CD4-positive, alpha-beta memory T cell (primary cell): ENCODE measurements around the gene TAS1R3. TPM values are rescaled to one million over a fixed set of nuclear protein-coding genes. Genes with fewer than 3 reads are reported as not detected.

Experiments
- CTCF ChIA-PET: fragments of 350-600 bp; sonication (Branson Sonifier 250); formaldehyde crosslinking; loops from one replicate; lab custom pipeline; 2021; ENCODE audit warnings: inconsistent platforms; ENCODE audit not compliant: partially characterized antibody; lab: Charles Lee
- POLR2A ChIA-PET: fragments of 350-600 bp; sonication (Branson Sonifier 250); formaldehyde crosslinking; loops from one replicate; lab custom pipeline; 2021; ENCODE audit not compliant: partially characterized antibody; lab: Charles Lee
- DNase-seq, 5 donors: peaks; one replicate each; pipeline versions ENCODE4 v3.0.0 to v3.0.0-alpha.2; 2020 to 2022; ENCODE audit warnings: mixed read lengths in 1 of 5
- H3K27ac ChIP-seq: one replicate; pipeline ENCODE4 v1.7.0; 2013; ENCODE audit warnings: low read depth, low read length
- H3K27me3 ChIP-seq: 2 replicates; pipeline ENCODE4 v1.7.0; 2013; ENCODE audit warnings: mild to moderate bottlenecking, low read length, moderate library complexity; ENCODE audit not compliant: insufficient read depth
- H3K36me3 ChIP-seq: 2 replicates; pipeline ENCODE4 v1.7.0; 2013; ENCODE audit warnings: mild to moderate bottlenecking, low read length, moderate library complexity; ENCODE audit not compliant: insufficient read depth
- H3K4me1 ChIP-seq: 2 replicates; pipeline ENCODE4 v1.7.0; 2013; ENCODE audit warnings: mild to moderate bottlenecking, low read length, moderate library complexity; ENCODE audit not compliant: insufficient read depth
- H3K4me3 ChIP-seq, 2 donors: one replicate each; pipeline ENCODE4 v1.7.0; 2013; ENCODE audit warnings: low read length in 2 of 2, mild to moderate bottlenecking in 1 of 2
- H3K9me3 ChIP-seq, 2 donors: one replicate each; pipeline ENCODE4 v1.7.0; 2013; ENCODE audit warnings: low read length in 2 of 2, control low read depth in 1 of 2; ENCODE audit not compliant: control insufficient read depth in 1 of 2
- H3K27ac Mint-ChIP-seq, 7 donors: one replicate each; pipeline ENCODE4 v1.8.0; 2020 to 2021; ENCODE audit warnings: mixed read lengths in 7 of 7, mild to moderate bottlenecking in 6 of 7, inconsistent platforms in 3 of 7, moderate library complexity in 3 of 7
- H3K27me3 Mint-ChIP-seq, 2 donors: one replicate each; pipeline ENCODE4 v1.8.0; 2020 to 2021; ENCODE audit warnings: mixed read lengths in 2 of 2
- H3K36me3 Mint-ChIP-seq, 2 donors: one replicate each; pipeline ENCODE4 v1.8.0; 2020 to 2021; ENCODE audit warnings: mixed read lengths in 2 of 2, inconsistent platforms in 1 of 2, mild to moderate bottlenecking in 1 of 2
- H3K4me1 Mint-ChIP-seq, 4 donors: one replicate each; pipeline ENCODE4 v1.8.0; 2020 to 2021; ENCODE audit warnings: mixed read lengths in 4 of 4, mild to moderate bottlenecking in 1 of 4
- H3K4me3 Mint-ChIP-seq, 8 donors: one replicate each; pipeline ENCODE4 v1.8.0; 2020 to 2021; ENCODE audit warnings: mixed read lengths in 8 of 8, mild to moderate bottlenecking in 7 of 8, moderate library complexity in 6 of 8, inconsistent platforms in 3 of 8
- H3K9me3 Mint-ChIP-seq, 8 donors: one replicate each; pipeline ENCODE4 v1.8.0; 2020 to 2021; ENCODE audit warnings: mixed read lengths in 8 of 8, mild to moderate bottlenecking in 5 of 8, inconsistent platforms in 3 of 8, moderate library complexity in 1 of 8
- intact Hi-C: fragments of 100-400 bp; cut with micrococcal nuclease; formaldehyde crosslinking; loops from one replicate; pipeline ENCODE4 v1.15.1; 2023
- polyA plus RNA-seq, 2 donors: library from polyadenylated mRNA; unstranded; fragments of 300-500 nt; fragmentation: Illumina TruSeq; gene quantifications; one replicate each; pipeline ENCODE4 v1.2.3, GENCODE V29; 2021
- total RNA-seq, 2 experiments: library from RNA; stranded (reverse); gene quantifications; one replicate each; pipeline ENCODE4 v1.2.3, GENCODE V29; 2021

TAS1R3 gene
- total RNA-seq (1 to 10 TPM; 1.5 TPM), polyA plus RNA-seq (under 1 TPM in 1 of 2 donors, not detected in 1; 0.47 TPM)

DNA sequence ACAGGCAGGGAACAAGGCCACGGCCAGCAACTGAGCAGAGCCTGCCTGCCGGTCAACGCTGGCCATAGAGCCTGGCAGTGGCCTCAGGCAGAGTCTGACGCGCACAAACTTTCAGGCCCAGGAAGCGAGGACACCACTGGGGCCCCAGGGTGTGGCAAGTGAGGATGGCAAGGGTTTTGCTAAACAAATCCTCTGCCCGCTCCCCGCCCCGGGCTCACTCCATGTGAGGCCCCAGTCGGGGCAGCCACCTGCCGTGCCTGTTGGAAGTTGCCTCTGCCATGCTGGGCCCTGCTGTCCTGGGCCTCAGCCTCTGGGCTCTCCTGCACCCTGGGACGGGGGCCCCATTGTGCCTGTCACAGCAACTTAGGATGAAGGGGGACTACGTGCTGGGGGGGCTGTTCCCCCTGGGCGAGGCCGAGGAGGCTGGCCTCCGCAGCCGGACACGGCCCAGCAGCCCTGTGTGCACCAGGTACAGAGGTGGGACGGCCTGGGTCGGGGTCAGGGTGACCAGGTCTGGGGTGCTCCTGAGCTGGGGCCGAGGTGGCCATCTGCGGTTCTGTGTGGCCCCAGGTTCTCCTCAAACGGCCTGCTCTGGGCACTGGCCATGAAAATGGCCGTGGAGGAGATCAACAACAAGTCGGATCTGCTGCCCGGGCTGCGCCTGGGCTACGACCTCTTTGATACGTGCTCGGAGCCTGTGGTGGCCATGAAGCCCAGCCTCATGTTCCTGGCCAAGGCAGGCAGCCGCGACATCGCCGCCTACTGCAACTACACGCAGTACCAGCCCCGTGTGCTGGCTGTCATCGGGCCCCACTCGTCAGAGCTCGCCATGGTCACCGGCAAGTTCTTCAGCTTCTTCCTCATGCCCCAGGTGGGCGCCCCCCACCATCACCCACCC, at the start of gene TAS1R3:
Gene TAS1R3, plus strand, starts transcription at position 213 of the 898 bp plus-strand sequence. Its CDS starts 66 bp downstream, at position 279.
- Mint-ChIP-seq H3K27ac (no peak within 1 kb of the TSS), H3K27me3 (no peaks in the 10 kb centered on the region), H3K9me3 (no peaks in the 10 kb centered on the region), H3K4me3 (no peak within 1 kb of the TSS), H3K4me1 (peaks cover 2 to 19% (median 5%) of the 10 kb centered on the region in 4 donors), H3K36me3 (peaks cover 0 to 1% of the 10 kb centered on the region in 2 donors)
- no peaks in the 10 kb centered on the region for H3K27me3 ChIP-seq
- H3K4me3 ChIP-seq: no peak within 1 kb of the TSS
- H3K36me3 ChIP-seq: no peaks in the 10 kb centered on the region
- H3K9me3 ChIP-seq: no peaks in the 10 kb centered on the region
- no peak for DNase-seq
- H3K27ac ChIP-seq: no peak within 1 kb of the TSS
- POLR2A ChIA-PET: interaction anchor here (1.0 kb wide), 2 partner anchors 17 to 47 kb away, joined by 3 to 4 read pairs; no protein-coding TSS in a partner anchor
- CTCF ChIA-PET: no interaction called here
- intact Hi-C loops: no loop called here
- H3K4me1 ChIP-seq: peaks cover 9% of the 10 kb centered on the region

DNA sequence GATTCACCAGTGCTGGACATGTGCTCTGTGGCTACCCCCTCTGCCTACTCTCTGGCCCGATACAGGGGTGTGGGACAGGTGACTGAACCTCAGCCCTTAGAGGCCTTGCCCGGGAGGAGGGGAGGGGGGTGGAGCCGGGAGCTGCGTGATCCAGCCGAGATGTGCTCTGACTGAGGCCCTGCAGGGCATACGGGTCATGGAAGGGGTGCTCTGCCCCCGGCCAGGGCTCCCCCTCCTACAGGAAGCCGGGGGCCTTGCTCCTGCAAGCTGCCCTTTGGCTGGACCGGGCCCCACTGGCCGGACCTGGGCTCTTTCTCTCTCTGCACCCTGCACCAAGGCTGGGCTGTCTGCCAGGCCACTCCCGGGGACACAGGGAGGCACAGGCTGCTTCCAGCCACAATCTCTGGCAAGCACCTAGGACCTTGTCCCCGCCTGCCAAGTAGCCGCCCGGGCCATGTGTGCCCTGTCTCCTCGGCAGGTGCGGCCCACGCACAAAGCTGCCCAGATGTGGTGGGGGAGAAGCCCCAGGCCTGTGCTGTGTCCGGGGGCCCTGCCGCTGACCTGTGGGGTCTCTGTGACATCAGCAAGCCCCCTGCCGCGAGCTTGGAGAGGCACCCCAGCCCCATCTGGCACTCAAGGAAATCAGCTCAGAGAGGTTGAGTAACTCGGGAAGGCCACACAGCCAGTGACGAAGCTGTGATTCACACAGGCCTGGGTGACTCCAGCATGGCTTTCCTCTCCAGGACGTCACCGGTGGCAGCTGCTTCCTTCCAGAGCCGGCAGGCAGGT, 49.4 kb upstream of the TAS1R3 start:
- peak in 1 of 5 donors; percentile 24 for DNase-seq
- Mint-ChIP-seq H3K4me3 (no peak overlapping the region), H3K27ac (no peak overlapping the region), H3K9me3 (no peaks in the 10 kb centered on the region), H3K36me3 (no peaks in the 10 kb centered on the region), H3K4me1 (peaks cover 0 to 1% (median 0%) of the 10 kb centered on the region in 4 donors), H3K27me3 (peaks cover 0 to 1% of the 10 kb centered on the region in 2 donors)
- Histone ChIP-seq H3K27ac (no peak overlapping the region), H3K4me1 (no peaks in the 10 kb centered on the region), H3K36me3 (no peaks in the 10 kb centered on the region), H3K27me3 (no peaks in the 10 kb centered on the region), H3K9me3 (no peaks in the 10 kb centered on the region), H3K4me3 (no peak overlapping the region)
- intact Hi-C loops: no loop called here
- POLR2A ChIA-PET: no interaction called here
- CTCF ChIA-PET: interaction anchor here (0.7 kb wide), 1 partner anchor 9 kb away, joined by 3 read pairs; no protein-coding TSS in a partner anchor

DNA sequence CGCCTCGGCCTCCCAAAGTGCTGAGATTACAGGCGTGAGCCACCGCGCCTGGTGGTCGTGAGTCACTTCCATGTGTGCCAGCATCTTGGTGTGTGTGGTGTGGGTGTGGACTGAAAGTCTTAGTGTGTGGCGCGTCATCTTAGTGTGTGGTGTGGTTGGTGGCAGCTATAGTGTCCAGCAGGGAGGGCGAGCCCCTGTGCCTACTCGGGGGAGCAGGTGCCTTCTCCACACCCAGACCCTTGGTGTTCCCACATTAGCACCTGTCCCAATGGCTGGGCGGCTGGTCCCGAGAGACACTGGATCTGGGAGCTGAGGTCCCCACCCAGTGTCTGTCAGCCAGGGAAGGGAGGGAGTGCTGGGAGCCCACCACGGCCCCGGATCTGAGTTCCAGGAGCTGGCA, 48.1 kb upstream of the TAS1R3 start:
- no peaks in the 10 kb centered on the region for H3K27me3 ChIP-seq
- no peaks in the 10 kb centered on the region for H3K9me3 ChIP-seq
- no peak overlapping the region for H3K27ac Mint-ChIP-seq
- CTCF ChIA-PET: no interaction called here
- no peaks in the 10 kb centered on the region for H3K4me1 ChIP-seq
- peaks cover 0 to 1% of the 10 kb centered on the region in 2 donors for H3K27me3 Mint-ChIP-seq
- intact Hi-C loops: no loop called here
- DNase-seq: no peak
- H3K9me3 Mint-ChIP-seq: no peaks in the 10 kb centered on the region
- no peak overlapping the region for H3K4me3 Mint-ChIP-seq
- H3K4me1 Mint-ChIP-seq: peaks cover 0 to 1% (median 0%) of the 10 kb centered on the region in 4 donors
- no peaks in the 10 kb centered on the region for H3K36me3 ChIP-seq
- H3K27ac ChIP-seq: no peak overlapping the region
- POLR2A ChIA-PET: no interaction called here
- no peak overlapping the region for H3K4me3 ChIP-seq
- no peaks in the 10 kb centered on the region for H3K36me3 Mint-ChIP-seq

- peak in 1 of 5 donors; percentile 7 for DNase-seq
Measured at GRCh38 chr1:1283821-1284220, 47.3 kb upstream of the TAS1R3 start.

GRCh38 chr1:1284221-1285101, 46.6 kb upstream of the TAS1R3 start:
- Mint-ChIP-seq H3K27me3 (no peaks in the 10 kb centered on the region), H3K36me3 (no peaks in the 10 kb centered on the region), H3K9me3 (no peaks in the 10 kb centered on the region), H3K27ac (no peak overlapping the region), H3K4me1 (peaks cover 0 to 1% (median 0%) of the 10 kb centered on the region in 4 donors), H3K4me3 (no peak overlapping the region)
- Histone ChIP-seq H3K4me1 (no peaks in the 10 kb centered on the region), H3K4me3 (no peak overlapping the region), H3K36me3 (no peaks in the 10 kb centered on the region), H3K27ac (no peak overlapping the region), H3K27me3 (no peaks in the 10 kb centered on the region), H3K9me3 (no peaks in the 10 kb centered on the region)
- intact Hi-C loops: no loop called here
- peak in 1 of 5 donors; percentile 39 for DNase-seq
- ChIA-PET CTCF (no interaction called here), POLR2A (no interaction called here)

More at GRCh38 chr1:1283821-1284220, 47.3 kb upstream of the TAS1R3 start:
- Mint-ChIP-seq H3K4me3 (no peak overlapping the region), H3K27ac (no peak overlapping the region), H3K36me3 (no peaks in the 10 kb centered on the region), H3K27me3 (peaks cover 0 to 1% of the 10 kb centered on the region in 2 donors), H3K9me3 (no peaks in the 10 kb centered on the region), H3K4me1 (peaks cover 0 to 1% (median 0%) of the 10 kb centered on the region in 4 donors)
- ChIA-PET POLR2A (no interaction called here), CTCF (no interaction called here)
- Histone ChIP-seq H3K27me3 (no peaks in the 10 kb centered on the region), H3K27ac (no peak overlapping the region), H3K36me3 (no peaks in the 10 kb centered on the region), H3K9me3 (no peaks in the 10 kb centered on the region), H3K4me1 (no peaks in the 10 kb centered on the region), H3K4me3 (no peak overlapping the region)
- intact Hi-C loops: no loop called here

- H3K27me3 Mint-ChIP-seq: no peaks in the 10 kb centered on the region
- H3K36me3 ChIP-seq: no peaks in the 10 kb centered on the region
- H3K27me3 ChIP-seq: no peaks in the 10 kb centered on the region
- H3K9me3 Mint-ChIP-seq: no peaks in the 10 kb centered on the region
- no peak overlapping the region for H3K27ac ChIP-seq
- H3K36me3 Mint-ChIP-seq: no peaks in the 10 kb centered on the region
- DNase-seq: peak in 1 of 5 donors; percentile 19
- ChIA-PET POLR2A (no interaction called here), CTCF (no interaction called here)
- H3K4me3 ChIP-seq: no peak overlapping the region
- intact Hi-C loops: no loop called here
- H3K4me3 Mint-ChIP-seq: no peak overlapping the region
- H3K4me1 ChIP-seq: no peaks in the 10 kb centered on the region
- no peak overlapping the region for H3K27ac Mint-ChIP-seq
- peaks cover 0 to 1% (median 0%) of the 10 kb centered on the region in 4 donors for H3K4me1 Mint-ChIP-seq
- no peaks in the 10 kb centered on the region for H3K9me3 ChIP-seq
Measured at GRCh38 chr1:1285102-1285571, 45.9 kb upstream of the TAS1R3 start.
